ENCODE data around the gene SKAP2.

SKAP2 gene

DNA sequence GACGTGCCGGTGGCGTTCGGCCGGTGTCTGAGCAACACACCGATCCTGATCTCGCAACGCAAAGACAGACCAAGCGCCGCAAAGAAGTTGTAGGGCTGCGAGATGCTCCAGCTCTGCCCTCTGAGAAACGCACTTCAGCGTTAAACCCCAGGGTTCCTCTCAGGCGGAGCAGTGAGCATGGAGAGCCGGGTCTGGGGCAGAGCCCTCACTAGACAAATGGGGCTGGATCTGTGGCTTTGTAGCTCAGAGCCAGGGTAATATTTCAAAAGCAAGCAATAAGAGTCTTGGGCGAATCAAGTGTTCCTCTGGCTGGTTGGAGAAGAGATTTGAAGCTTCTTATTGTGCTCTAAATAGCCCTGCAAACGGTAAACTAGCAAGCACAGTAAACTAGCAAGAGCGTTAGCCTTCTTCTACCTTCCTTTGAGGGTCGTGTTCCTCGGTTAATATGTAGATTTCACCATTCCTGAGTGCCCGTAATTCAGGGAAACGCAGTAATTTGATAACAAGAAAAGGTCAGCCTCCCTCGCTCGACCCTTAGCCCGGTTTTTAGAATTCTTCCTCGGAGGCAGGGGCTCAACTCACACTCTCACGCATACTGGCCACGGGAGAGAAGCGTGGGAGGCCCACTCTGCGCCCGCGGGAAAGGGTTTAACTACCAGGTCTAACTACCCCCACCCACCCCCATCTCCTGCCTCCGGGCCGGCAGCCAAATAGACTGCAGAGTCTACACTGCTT, 6.7 kb downstream of the SKAP2 start (continued):
- TF ChIP-seq, protein P1, sequence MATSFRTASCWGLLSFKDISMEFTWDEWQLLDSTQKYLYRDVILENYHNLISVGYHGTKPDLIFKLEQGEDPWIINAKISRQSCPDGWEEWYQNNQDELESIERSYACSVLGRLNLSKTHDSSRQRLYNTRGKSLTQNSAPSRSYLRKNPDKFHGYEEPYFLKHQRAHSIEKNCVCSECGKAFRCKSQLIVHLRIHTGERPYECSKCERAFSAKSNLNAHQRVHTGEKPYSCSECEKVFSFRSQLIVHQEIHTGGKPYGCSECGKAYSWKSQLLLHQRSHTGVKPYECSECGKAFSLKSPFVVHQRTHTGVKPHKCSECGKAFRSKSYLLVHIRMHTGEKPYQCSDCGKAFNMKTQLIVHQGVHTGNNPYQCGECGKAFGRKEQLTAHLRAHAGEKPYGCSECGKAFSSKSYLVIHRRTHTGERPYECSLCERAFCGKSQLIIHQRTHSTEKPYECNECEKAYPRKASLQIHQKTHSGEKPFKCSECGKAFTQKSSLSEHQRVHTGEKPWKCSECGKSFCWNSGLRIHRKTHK (tag by site-specific recombination; IDR thresholded peaks at IDR 0.05): no peak
- TF ChIP-seq EGR2 (tag by site-specific recombination; IDR thresholded peaks at IDR 0.05; ENCODE audit: low read depth) (peak; percentile 92), ZNF341 (tag by site-specific recombination; IDR thresholded peaks at IDR 0.05; ENCODE audit: low read depth) (no peak), ZBTB26 (tag by site-specific recombination; optimal IDR thresholded peaks at IDR 0.05) (no peak)
- TF ChIP-seq, protein P2, sequence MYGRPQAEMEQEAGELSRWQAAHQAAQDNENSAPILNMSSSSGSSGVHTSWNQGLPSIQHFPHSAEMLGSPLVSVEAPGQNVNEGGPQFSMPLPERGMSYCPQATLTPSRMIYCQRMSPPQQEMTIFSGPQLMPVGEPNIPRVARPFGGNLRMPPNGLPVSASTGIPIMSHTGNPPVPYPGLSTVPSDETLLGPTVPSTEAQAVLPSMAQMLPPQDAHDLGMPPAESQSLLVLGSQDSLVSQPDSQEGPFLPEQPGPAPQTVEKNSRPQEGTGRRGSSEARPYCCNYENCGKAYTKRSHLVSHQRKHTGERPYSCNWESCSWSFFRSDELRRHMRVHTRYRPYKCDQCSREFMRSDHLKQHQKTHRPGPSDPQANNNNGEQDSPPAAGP (tag by site-specific recombination; IDR thresholded peaks at IDR 0.05): no peak

GRCh38 chr7:26857170-26857505, 7.3 kb downstream of the SKAP2 start:
- ChIA-PET CTCF (interaction anchor here (0.7 to 4.4 kb wide), 9 partner anchors 34 to 304 kb away, joined by 3 to 14 read pairs (median 4); partner anchors contain the start of gene HOXA5), POLR2A (interaction anchor here (0.6 to 1.1 kb wide), 4 partner anchors 107 to 315 kb away, joined by 3 to 7 read pairs (median 5); partner anchors contain the start of gene HOXA4)
- peaks cover 61% of the 10 kb centered on the region for H3K4me1 ChIP-seq (ENCODE audit: control insufficient read depth, insufficient read depth, low read length)
- H3K27ac ChIP-seq (ENCODE audit: extremely low read depth, low read depth, low read length): peak overlapping the region; percentile 98
- H3K36me3 ChIP-seq (ENCODE audit: control insufficient read depth in 2 of 2, insufficient read depth in 1 of 2, low read length in 2 of 2): peaks cover 0 to 4% of the 10 kb centered on the region in 2 experiments; a peak in 1 of 3 replicates
- H3K9me3 ChIP-seq (ENCODE audit: control insufficient read depth, insufficient read depth, low read depth, low read length): no peaks in the 10 kb centered on the region
- H3K4me3 ChIP-seq (ENCODE audit: low read depth, low read length): no peak overlapping the region
- TF ChIP-seq PRDM2 (tag by site-specific recombination; IDR thresholded peaks at IDR 0.05; ENCODE audit: borderline replicate concordance) (no peak), REST (tag by site-specific recombination; IDR thresholded peaks at IDR 0.05) (no peak), ZNF654 (tag by site-specific recombination; IDR thresholded peaks at IDR 0.05; ENCODE audit: low read depth) (no peak), ZNF404 (tag by site-specific recombination; IDR thresholded peaks at IDR 0.05) (no peak), ZNF350 (tag by site-specific recombination; IDR thresholded peaks at IDR 0.05) (no peak), ZFP37 (tag by site-specific recombination; IDR thresholded peaks at IDR 0.05) (no peak)
- TF ChIP-seq, protein P3, sequence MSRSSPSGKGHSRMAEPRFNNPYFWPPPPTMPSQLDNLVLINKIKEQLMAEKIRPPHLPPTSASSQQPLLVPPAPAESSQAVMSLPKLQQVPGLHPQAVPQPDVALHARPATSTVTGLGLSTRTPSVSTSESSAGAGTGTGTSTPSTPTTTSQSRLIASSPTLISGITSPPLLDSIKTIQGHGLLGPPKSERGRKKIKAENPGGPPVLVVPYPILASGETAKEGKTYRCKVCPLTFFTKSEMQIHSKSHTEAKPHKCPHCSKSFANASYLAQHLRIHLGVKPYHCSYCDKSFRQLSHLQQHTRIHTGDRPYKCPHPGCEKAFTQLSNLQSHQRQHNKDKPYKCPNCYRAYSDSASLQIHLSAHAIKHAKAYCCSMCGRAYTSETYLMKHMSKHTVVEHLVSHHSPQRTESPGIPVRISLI (tag by site-specific recombination; IDR thresholded peaks at IDR 0.05): peak; percentile 75; the same call in 1 of the 2 replicates
- TF ChIP-seq, protein P4, sequence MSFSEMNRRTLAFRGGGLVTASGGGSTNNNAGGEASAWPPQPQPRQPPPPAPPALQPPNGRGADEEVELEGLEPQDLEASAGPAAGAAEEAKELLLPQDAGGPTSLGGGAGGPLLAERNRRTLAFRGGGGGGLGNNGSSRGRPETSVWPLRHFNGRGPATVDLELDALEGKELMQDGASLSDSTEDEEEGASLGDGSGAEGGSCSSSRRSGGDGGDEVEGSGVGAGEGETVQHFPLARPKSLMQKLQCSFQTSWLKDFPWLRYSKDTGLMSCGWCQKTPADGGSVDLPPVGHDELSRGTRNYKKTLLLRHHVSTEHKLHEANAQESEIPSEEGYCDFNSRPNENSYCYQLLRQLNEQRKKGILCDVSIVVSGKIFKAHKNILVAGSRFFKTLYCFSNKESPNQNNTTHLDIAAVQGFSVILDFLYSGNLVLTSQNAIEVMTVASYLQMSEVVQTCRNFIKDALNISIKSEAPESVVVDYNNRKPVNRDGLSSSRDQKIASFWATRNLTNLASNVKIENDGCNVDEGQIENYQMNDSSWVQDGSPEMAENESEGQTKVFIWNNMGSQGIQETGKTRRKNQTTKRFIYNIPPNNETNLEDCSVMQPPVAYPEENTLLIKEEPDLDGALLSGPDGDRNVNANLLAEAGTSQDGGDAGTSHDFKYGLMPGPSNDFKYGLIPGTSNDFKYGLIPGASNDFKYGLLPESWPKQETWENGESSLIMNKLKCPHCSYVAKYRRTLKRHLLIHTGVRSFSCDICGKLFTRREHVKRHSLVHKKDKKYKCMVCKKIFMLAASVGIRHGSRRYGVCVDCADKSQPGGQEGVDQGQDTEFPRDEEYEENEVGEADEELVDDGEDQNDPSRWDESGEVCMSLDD (tag by site-specific recombination; IDR thresholded peaks at IDR 0.05): no peak
